AG09319 (cell line): ENCODE measurements around the gene RPL36.
"Not testable (repeated sequence)": the region's sequence is repeated elsewhere in the genome, so short reads cannot be mapped to it uniquely, and the experiment has no call there.

Experiments
- DNase-seq: peaks from one replicate; pipeline ENCODE4 v3.0.0-alpha.2; 2010; ENCODE audit warnings: low read depth; ENCODE audit errors: extremely low read depth
- CTCF ChIP-seq: IDR thresholded peaks from 2 replicates; pipeline ENCODE4 v1.5.1; 2011; ENCODE audit warnings: low read depth, mild to moderate bottlenecking, inconsistent platforms, low read length, moderate library complexity

Gene RPL36

DNA sequence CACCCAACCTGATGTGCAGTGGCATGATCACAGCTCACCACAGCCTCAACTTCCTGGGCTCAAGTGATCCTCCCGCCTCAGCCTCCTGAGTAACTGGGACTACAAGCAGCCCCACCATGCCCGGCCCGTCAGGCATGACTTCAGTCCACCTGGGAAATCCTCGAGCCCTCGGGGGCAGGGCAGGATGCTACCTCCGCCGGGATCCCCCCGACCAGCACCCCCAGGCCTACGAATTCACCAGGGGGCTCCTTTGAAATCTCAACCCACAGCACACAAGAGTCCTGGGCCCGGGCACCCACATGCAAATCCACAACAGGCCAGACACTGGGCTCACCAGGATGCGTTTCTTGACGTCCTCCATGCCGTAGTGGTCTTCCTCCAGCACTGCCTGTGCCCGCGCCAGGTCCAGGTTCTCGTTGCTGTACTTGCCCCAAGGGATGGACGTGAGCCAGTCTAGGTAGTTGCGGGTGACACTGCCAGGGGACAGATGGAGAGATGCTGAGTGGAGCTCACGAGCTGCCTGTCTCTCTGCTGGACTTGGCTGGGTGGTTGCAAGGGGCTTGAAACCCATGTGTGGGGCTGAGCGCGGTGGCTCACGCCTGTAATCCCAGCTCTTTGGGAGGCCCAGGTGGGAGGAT lies 10.5 kb downstream of the RPL36 start:
- TF ChIP-seq CTCF: no peak
- DNase-seq: no peak

- DNase-seq: not testable (repeated sequence)
These were observed 11.9 kb downstream of the RPL36 start for GRCh38 chr19:5702053-5702410.

DNA sequence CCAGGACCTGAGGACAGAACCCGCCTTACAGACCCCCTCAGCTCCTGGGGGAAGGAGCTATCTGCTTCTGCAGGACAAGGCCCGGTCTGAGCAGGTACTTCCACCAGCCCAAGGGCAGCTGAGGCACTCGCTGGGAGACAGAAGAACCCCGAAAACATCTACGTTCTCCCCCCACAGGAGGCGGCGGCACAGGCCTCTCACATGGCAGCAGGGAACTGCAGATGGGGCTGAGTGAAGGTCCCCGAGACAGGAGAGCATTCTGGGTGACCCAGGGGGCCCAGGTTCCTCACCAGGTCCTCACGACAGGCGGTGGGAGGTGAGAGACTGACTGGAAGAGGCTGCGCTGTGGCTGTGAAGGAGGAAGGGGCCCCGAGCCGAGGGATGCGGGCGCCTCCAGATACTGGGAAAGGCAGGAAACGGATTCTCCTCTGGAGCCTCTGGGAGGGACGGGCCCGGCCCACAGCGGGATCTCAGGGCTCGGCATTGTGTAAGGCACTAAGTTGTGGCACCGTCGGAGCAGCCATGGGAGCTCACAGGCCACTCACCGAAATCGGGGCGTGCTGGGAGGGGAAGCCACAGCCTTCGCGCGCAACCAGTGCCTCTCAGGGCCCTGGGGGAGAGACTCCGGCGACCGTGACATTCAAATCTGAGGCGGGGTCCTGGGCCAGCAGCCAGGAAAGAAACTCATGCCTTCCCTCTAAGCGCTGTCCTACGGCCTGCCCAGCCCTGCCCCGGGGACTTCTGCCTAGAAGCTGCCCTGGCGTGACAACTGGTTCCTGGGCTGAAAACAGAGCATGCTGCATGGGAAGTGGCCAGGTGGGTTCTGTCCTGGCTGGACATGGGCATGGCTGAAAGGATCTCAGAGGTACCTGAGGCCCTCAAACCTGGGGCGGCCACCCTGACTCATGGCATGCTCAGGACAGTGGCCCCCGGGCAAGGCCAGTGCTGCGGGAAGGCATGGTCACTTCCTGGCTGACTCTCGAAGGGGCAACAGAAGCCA lies 14.0 kb downstream of the RPL36 start:
- no peak for DNase-seq
- no peak for TF ChIP-seq CTCF

GRCh38 chr19:5705552-5705951 lies 15.5 kb downstream of the RPL36 start:
- TF ChIP-seq CTCF: no peak
- no peak for DNase-seq

DNA sequence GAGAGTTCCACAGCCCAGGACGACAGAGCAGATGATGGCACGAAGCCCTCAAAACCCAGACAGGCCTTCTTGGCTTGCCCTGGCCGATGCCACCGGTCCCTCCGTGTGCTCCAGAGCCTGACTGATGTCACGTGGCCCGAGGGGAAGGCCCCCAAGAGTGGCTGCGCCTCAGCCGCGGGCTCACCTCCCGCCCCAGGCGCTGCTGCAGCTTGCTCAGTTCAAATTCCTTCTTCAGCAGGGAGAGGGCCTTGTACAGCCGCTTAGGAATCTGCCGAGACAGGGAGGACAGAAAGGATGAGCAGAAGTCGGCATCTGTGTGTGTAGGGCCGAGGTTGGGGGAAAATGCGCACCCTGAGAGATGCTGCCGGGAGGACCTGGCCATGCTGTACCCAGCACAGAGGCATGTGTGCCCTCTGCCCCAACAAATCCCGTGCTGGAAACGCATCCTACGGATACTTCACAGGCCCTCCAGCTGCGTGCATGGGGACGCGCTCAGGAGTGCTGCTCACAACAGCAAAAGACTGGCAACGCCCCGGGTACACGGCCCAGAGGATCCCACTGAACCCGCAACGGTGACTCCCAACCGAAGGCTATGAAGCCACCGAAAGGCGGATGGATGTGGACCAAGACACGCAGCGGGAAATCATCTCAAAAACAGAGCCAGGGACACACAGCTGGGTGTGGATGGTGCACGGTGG lies 16.9 kb downstream of the RPL36 start:
- TF ChIP-seq CTCF: no peak

GRCh38 chr19:5707576-5708575 lies 17.8 kb downstream of the RPL36 start:
- no peak for TF ChIP-seq CTCF
- no peak for DNase-seq

More for the DNA sequence above, 16.9 kb downstream of the RPL36 start:
- DNase-seq: no peak

DNA sequence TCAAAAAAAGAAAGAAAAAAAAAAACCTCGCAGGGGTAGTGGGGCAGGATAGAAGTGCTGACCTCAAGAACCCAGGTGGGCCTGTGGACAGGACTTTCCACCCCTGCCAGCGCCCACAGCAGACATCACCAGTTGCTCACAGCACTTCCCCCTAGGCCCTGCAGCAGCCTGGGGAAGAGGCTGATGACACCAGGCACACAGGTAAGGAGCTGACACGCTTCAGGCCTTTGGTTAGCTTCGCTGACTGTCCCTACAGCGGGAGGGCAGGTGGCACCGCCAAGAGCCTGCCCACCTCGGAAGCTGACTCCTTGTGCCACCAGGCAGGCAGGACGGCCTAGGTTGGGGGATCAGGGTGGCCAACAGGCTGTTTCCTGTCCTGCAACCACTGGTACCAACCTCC lies 20.9 kb downstream of the RPL36 start:
- no peak for DNase-seq
- no peak for TF ChIP-seq CTCF
